ENCODE measurements around the gene RASEF.

RASEF gene

DNA sequence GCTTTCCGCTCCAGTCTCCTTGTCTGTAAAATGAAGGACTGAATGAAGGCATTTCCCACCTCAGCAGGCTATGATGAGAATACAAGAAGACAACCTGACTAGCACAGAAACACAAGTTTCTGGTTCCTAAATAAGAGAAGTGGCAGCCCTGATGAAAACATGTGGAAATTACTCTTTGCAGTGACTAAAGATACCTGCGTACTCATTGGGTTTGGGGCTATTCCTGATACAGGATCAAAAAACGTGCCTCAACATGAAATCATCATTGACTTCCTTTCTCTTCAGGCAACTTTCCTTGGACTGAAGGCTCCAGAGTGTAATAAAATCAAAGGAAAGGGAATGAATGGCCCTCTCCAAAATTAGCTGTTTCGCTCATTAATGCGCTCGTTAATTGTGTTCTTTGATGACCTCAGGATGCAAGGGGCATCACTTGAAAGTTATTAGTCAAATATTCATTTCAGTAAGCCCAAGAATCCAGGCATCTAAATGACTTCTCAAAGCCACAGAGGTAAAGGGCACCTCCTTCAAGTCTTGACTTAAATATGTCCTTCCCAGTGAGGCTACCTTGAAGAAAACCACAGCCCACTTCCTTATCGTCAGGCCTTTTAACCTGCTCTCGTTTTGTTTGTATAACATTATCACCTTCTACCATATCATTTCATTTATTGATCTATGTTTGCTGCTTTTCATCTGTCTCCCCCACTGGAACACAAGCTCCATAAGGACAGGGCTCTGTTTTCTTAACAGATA lies 68.9 kb downstream of the RASEF start:
- no peak for DNase-seq (ENCODE audit: low read depth in 1 of 2, low spot score in 1 of 2)
- Histone ChIP-seq H3K27ac (replicated peaks) (no peak overlapping the region), H3K27me3 (ENCODE audit: insufficient read depth, poor library complexity, severe bottlenecking) (no peaks in the 10 kb centered on the region), H3K4me3 (replicated peaks; ENCODE audit: insufficient read depth, low read length) (no peak overlapping the region)
- TF ChIP-seq POLR2AphosphoS5 (IDR thresholded peaks at IDR 0.05; ENCODE audit: low read depth) (no peak), SPI1 (IDR thresholded peaks at IDR 0.05; ENCODE audit: borderline replicate concordance, low read depth) (no peak), GABPA (IDR thresholded peaks at IDR 0.05; ENCODE audit: low read depth) (no peak)
- TF ChIP-seq, protein P1, sequence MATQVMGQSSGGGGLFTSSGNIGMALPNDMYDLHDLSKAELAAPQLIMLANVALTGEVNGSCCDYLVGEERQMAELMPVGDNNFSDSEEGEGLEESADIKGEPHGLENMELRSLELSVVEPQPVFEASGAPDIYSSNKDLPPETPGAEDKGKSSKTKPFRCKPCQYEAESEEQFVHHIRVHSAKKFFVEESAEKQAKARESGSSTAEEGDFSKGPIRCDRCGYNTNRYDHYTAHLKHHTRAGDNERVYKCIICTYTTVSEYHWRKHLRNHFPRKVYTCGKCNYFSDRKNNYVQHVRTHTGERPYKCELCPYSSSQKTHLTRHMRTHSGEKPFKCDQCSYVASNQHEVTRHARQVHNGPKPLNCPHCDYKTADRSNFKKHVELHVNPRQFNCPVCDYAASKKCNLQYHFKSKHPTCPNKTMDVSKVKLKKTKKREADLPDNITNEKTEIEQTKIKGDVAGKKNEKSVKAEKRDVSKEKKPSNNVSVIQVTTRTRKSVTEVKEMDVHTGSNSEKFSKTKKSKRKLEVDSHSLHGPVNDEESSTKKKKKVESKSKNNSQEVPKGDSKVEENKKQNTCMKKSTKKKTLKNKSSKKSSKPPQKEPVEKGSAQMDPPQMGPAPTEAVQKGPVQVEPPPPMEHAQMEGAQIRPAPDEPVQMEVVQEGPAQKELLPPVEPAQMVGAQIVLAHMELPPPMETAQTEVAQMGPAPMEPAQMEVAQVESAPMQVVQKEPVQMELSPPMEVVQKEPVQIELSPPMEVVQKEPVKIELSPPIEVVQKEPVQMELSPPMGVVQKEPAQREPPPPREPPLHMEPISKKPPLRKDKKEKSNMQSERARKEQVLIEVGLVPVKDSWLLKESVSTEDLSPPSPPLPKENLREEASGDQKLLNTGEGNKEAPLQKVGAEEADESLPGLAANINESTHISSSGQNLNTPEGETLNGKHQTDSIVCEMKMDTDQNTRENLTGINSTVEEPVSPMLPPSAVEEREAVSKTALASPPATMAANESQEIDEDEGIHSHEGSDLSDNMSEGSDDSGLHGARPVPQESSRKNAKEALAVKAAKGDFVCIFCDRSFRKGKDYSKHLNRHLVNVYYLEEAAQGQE (IDR thresholded peaks at IDR 0.05; ENCODE audit: insufficient replicate concordance, low read depth) = no peak
- TF ChIP-seq, protein P2, sequence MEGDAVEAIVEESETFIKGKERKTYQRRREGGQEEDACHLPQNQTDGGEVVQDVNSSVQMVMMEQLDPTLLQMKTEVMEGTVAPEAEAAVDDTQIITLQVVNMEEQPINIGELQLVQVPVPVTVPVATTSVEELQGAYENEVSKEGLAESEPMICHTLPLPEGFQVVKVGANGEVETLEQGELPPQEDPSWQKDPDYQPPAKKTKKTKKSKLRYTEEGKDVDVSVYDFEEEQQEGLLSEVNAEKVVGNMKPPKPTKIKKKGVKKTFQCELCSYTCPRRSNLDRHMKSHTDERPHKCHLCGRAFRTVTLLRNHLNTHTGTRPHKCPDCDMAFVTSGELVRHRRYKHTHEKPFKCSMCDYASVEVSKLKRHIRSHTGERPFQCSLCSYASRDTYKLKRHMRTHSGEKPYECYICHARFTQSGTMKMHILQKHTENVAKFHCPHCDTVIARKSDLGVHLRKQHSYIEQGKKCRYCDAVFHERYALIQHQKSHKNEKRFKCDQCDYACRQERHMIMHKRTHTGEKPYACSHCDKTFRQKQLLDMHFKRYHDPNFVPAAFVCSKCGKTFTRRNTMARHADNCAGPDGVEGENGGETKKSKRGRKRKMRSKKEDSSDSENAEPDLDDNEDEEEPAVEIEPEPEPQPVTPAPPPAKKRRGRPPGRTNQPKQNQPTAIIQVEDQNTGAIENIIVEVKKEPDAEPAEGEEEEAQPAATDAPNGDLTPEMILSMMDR (IDR thresholded peaks at IDR 0.05; ENCODE audit: insufficient read depth, low read length) = no peak

DNA sequence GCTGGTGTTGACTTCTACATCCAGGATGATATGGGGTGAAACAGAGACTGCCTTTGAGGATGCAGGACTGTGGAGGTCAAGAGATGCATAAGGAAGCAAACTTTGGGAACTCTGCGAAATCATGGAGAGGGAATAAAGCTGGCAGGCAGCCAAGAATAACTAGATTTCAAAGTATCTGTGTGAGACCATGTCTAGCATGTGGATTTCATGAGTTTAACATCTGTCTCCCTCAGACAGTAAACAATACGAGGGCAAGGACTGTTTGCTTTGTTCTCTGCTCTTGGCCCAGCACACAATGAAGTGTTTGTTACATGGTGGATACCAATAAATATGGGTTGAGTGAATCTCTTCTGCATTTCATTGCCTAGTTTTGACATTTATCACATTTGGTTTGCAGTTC lies 71.3 kb downstream of the RASEF start:
- no peak overlapping the region for H3K27ac ChIP-seq (replicated peaks)
- no peak for DNase-seq (ENCODE audit: low read depth in 1 of 2, low spot score in 1 of 2)
- H3K4me3 ChIP-seq (replicated peaks; ENCODE audit: insufficient read depth, low read length) = no peak overlapping the region
- TF ChIP-seq, protein P2 (IDR thresholded peaks at IDR 0.05; ENCODE audit: insufficient read depth, low read length) = no peak
- no peak for TF ChIP-seq SPI1 (IDR thresholded peaks at IDR 0.05; ENCODE audit: borderline replicate concordance, low read depth)
- H3K27me3 ChIP-seq (ENCODE audit: insufficient read depth, poor library complexity, severe bottlenecking) = no peaks in the 10 kb centered on the region

DNA sequence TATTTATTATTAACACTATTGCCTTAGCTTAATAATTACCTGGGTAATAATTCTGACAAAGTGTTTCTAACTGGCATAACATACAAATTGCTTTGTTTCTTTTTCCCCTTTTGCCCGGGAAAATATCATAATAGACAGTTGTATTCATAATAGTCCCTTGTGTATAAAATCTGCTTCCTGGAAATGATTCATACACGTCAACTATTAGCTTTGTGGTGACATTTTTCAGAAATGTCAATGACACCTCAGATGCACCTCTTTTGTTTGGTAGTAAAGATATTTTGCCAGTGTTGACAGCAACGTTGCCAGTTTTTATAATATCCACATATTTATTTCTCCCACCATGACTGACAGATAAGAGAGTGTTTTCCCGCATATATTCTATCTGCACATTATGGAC lies 73.0 kb downstream of the RASEF start:
- Histone ChIP-seq H3K27me3 (ENCODE audit: insufficient read depth, poor library complexity, severe bottlenecking) (no peaks in the 10 kb centered on the region), H3K4me3 (replicated peaks; ENCODE audit: insufficient read depth, low read length) (no peak overlapping the region), H3K27ac (replicated peaks) (no peak overlapping the region)
- TF ChIP-seq, protein P1 (IDR thresholded peaks at IDR 0.05; ENCODE audit: insufficient replicate concordance, low read depth) = no peak
- TF ChIP-seq GABPA (IDR thresholded peaks at IDR 0.05; ENCODE audit: low read depth) (no peak), SPI1 (IDR thresholded peaks at IDR 0.05; ENCODE audit: borderline replicate concordance, low read depth) (no peak), POLR2AphosphoS5 (IDR thresholded peaks at IDR 0.05; ENCODE audit: low read depth) (no peak)
- TF ChIP-seq, protein P2 (IDR thresholded peaks at IDR 0.05; ENCODE audit: insufficient read depth, low read length) = no peak
- no peak for DNase-seq (ENCODE audit: low read depth in 1 of 2, low spot score in 1 of 2)

DNA sequence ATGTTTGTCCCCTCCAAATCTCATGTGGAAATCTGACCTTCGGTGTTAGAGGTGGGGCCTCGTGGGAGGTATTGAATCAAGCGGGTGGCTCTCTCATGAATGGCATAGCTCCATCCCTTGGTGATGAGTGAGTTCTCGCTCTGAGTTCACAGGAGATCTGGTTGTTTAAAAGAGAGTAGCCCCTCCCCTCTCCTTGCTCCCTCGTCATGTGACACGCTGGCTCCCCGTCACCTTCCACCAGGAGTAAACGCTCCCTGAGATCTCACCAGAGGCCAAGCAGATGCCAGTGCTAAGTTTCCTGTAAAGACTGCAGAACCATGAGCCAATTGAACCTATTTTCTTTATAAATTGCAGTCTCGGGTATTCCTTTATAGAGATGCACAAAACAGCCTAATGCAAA lies 74.5 kb downstream of the RASEF start:
- Histone ChIP-seq H3K4me3 (replicated peaks; ENCODE audit: insufficient read depth, low read length) (no peak overlapping the region), H3K27ac (replicated peaks) (no peak overlapping the region), H3K27me3 (ENCODE audit: insufficient read depth, poor library complexity, severe bottlenecking) (no peaks in the 10 kb centered on the region)
- TF ChIP-seq, protein P1 (IDR thresholded peaks at IDR 0.05; ENCODE audit: insufficient replicate concordance, low read depth) = no peak
- TF ChIP-seq, protein P2 (IDR thresholded peaks at IDR 0.05; ENCODE audit: insufficient read depth, low read length) = no peak
- TF ChIP-seq GABPA (IDR thresholded peaks at IDR 0.05; ENCODE audit: low read depth) (no peak), POLR2AphosphoS5 (IDR thresholded peaks at IDR 0.05; ENCODE audit: low read depth) (no peak), SPI1 (IDR thresholded peaks at IDR 0.05; ENCODE audit: borderline replicate concordance, low read depth) (no peak)
- no peak for DNase-seq (ENCODE audit: low read depth in 1 of 2, low spot score in 1 of 2)

Data from HL-60 (cell line).